ENCODE data around the gene TMEM175.

DNA sequence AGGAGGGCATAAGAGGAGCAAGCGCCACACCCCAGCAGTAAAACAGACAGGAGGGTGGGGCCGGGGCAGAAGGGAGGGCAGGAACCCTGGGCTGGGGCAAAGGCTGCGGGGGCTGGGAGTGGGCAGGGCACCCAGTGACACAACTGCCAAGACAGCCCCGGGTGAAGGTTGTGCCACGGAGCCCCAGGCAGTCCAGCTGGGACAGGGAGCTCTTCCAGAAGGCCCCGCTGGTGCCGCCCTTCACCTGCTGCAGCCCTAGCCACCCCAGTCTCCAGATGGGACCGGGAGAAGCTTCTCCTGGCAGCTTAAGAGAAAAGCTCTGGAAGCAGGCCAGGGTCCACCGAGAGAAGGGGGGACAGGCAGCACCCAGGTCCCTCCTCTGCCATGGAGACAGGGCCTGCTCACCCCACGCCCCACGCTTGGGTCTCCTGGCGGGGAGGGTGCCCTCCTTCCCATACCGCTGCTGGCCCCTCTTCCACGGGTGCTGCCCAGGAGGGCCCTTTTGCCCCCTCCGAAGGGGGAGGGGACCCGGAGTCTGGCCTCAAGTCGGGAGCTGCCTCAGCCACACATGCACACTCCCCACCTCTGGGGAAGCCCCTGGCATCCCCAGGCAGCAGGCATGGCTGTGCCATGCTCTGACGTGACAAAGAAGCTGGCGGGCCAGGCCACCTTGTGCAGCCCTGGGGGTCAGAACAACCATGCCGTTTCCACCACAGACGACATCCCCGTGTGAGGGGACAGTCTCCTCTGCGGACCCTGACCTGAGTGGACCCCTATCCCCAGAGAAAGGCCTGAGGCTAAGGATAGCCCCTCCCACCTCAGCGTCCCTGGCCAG lies 39.6 kb downstream of the TMEM175 start:
- TF ChIP-seq, protein P1, sequence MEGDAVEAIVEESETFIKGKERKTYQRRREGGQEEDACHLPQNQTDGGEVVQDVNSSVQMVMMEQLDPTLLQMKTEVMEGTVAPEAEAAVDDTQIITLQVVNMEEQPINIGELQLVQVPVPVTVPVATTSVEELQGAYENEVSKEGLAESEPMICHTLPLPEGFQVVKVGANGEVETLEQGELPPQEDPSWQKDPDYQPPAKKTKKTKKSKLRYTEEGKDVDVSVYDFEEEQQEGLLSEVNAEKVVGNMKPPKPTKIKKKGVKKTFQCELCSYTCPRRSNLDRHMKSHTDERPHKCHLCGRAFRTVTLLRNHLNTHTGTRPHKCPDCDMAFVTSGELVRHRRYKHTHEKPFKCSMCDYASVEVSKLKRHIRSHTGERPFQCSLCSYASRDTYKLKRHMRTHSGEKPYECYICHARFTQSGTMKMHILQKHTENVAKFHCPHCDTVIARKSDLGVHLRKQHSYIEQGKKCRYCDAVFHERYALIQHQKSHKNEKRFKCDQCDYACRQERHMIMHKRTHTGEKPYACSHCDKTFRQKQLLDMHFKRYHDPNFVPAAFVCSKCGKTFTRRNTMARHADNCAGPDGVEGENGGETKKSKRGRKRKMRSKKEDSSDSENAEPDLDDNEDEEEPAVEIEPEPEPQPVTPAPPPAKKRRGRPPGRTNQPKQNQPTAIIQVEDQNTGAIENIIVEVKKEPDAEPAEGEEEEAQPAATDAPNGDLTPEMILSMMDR (conservative IDR thresholded peaks at IDR 0.05; ENCODE audit: low read depth, low read length): no peak
- no peak for TF ChIP-seq EZH2 (IDR thresholded peaks at IDR 0.05; ENCODE audit: borderline replicate concordance, low read depth, low read length, poor library complexity, severe bottlenecking)
